ENCODE measurements around the gene POLR1B.
A peak's percentile ranks its signal among the peaks of the same experiment; 100 is the strongest.
"Not testable (repeated sequence)": the region's sequence is repeated elsewhere in the genome, so short reads cannot be mapped to it uniquely, and the experiment has no call there.

Gene POLR1B

DNA sequence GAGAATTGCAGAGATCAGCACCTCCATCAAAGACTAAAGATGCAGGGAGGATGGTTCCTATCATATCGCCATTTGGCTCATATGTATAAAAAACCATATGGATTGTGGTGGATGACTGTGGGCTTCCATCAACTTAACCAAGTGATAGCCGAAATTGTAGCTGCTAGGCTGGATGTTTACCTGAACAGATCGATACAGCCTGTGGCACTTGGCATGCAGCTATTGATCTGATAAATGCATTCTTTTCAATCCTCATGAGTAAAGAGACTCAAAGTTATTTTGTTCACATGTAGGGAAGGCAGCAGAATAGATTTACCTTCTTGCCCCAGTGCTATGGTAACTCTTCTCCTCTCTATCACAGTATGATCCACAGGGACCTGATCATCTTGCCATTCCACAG lies 60.7 kb downstream of the POLR1B start:
- no peak for DNase-seq

GRCh38 chr2:112603731-112604130 lies 61.5 kb downstream of the POLR1B start:
- no peak for DNase-seq

DNA sequence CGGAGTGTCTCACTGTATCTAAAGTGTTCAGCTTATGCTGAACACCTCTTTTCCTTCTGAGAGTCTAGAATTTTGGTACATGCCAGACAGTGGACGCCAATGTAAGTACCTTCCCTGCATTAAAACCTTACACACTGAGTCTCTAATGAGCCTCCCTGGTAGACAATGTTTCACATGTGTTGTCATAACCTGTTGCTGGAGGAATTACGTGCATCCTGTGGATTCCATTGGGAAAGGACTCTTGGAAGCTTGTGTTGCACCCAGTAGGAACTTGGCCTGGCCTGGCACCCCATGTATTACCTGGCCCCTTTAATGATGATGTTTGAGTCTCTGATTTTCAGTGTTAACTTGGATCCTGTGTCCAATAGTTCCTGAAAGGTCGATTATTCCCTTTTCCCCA lies 62.7 kb downstream of the POLR1B start:
- no peak for DNase-seq

DNA sequence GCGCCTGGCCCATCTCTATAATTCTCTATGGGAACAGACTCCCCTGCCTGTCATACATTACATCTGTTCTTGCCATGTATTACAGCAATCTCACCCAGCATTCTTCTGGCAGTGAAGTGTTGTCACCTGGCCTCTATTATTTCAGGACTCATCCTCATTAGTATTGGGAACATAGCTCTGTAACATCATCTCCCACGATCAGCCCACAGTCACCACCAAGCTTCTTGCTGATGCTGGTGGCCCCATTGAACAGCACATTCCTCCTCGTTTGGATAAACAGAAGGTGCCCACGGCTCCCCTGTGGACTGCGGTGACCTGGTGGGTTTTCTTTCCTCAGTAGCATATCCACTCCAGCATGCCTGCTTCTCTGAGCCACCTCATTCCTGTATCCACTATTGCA lies 63.7 kb downstream of the POLR1B start:
- DNase-seq, result no peak

GRCh38 chr2:112606547-112606946 lies 64.3 kb downstream of the POLR1B start:
- no peak for DNase-seq

DNA sequence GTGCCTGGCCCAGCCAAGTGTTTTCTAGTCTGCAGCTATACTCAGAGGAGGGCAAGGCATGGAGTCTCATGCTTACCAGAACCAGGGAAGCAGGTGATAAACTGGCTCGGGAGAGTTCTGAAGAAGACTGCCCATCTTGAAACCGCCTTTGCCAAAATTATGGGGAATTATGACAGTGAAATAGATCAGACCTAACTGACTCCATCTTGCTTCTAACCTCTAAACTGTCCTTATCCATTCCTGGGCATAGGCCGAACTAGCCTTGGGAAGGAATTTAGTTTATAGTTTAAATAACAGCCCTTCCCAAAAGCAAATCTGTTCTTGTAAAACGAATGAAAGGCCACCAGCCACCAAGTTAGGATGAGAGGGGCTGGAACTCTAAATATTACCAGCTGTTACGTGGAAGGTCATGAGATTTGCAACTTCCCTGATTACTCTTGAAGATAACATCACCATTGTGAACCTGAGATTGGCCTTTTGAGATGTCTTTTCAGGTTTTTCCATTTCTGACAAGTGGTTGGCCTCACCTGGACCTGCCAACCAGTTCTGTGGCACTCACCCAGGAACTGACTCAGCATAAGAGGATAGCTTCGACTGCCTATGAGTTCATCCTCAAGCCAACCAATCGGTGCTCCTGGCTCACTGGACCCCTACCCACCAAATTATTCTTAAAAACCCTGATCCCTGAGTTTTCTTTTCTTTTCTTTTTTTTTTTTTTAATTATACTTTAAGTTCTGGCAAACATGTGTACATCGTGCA lies 65.6 kb downstream of the POLR1B start:
- no peak for DNase-seq

- DNase-seq, result not testable (repeated sequence)
Observed at GRCh38 chr2:112609320-112609719, 67.1 kb downstream of the POLR1B start.

- not testable (repeated sequence) for DNase-seq
Observed at GRCh38 chr2:112612283-112612682, 70.0 kb downstream of the POLR1B start.

- no peak for DNase-seq
Observed at GRCh38 chr2:112614201-112614840, 72.1 kb downstream of the POLR1B start.

DNA sequence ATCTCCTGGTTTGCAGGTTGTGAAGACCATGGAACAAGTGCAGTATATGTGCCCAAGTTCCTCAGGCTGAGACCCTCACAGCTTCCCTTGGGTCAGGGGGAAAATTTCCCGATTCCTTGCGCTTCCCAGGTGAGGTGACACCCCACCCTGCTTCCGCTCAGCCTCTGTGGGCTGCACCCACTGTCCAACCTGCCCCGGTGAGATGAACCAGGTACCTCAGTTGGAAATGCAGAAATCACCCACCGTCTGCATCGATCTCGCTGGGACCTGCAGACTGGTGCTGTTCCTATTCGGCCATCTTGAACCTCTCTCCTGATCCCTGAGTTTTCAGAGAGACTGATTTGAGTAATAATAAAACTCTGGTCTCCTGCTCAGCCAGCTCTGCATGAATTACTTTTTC lies 72.8 kb downstream of the POLR1B start:
- DNase-seq, result no peak

GRCh38 chr2:112615798-112616197 lies 73.5 kb downstream of the POLR1B start:
- not testable (repeated sequence) for DNase-seq

GRCh38 chr2:112618383-112618782 lies 76.1 kb downstream of the POLR1B start:
- DNase-seq, result no peak

DNA sequence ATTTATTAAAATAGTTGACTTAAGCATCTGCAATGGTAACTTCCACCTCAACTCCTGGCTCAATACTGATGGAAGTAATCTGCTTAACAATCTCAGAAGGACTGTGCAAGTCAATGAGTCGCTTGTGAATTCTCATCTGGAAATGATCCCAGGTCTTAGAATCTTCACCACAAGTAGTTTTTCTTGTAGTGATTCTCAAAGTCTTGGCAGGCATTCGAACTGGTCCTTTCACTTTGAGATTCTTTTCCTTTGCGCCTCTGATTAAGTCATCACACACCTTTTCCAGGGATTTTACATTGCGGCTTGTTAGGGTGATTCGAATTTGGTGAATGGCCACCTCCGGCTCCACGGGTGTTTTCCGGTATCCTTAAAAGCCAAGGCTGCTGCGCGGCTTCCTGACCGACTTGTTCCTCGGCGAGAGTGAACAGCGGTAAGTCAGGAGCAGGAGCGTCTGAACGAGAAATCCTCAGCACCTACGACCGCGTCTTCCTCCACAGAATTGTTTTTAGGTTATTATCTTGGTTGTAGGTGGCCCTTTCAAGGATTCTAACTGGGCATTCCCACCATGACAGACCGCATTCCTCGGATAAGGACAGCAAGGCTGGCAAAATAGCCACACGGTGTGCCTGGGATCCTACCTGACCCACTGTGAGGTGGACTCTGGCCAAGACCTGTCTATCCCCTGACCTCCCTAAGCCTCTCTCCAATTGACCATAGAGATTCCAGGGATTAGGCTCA lies 79.7 kb downstream of the POLR1B start:
- DNase-seq, result no peak

GRCh38 chr2:112622528-112622849 lies 80.2 kb downstream of the POLR1B start:
- DNase-seq, result no peak

GRCh38 chr2:112623913-112624777 lies 81.9 kb downstream of the POLR1B start:
- peak; percentile 81 for DNase-seq

- DNase-seq, result no peak
Observed at GRCh38 chr2:112625474-112626114, 83.3 kb downstream of the POLR1B start.

- peak; percentile 64 for DNase-seq
Observed at GRCh38 chr2:112626604-112627059, 84.4 kb downstream of the POLR1B start.

All from stimulated activated CD4-positive, alpha-beta T cell treated with anti-CD3 and anti-CD28 coated beads, Interleukin-1b, Interleukin-23, amount 100 ng/mL, for 48 hours (primary cell).